ENCODE data around the gene CD180.
"Not testable (repeated sequence)": the region's sequence is repeated elsewhere in the genome, so short reads cannot be mapped to it uniquely, and the experiment has no call there.

CD180 gene

GRCh38 chr5:67187006-67187715, 9.4 kb downstream of the CD180 start:
- no peak for DNase-seq

- DNase-seq, result no peak
Observed at GRCh38 chr5:67183859-67184258, 12.7 kb downstream of the CD180 start.

DNA sequence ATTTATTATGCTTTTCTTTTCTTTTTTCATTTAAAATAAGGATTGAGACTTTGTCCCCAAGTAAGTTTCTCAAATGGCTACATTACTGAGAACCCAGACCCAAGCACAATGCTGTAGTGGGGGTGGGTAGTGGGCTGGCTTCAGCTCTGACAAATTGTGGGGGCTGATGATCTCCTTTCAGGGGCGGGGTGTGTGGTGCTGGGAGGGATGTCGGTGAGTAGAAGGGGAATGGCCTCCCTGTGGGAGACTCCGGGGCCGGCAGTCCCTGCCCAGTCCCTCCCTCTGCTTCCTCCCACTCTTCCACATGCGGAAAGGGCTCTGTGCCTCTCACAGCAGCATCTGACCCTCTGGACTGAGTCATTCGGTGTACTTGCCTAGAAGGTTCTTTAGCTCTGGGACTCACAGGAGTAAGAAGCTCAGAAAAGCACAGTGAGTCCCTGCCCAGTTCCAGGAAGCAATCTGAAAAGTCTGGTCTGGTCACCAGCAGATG, 14.3 kb downstream of the CD180 start:
- DNase-seq, result no peak

DNA sequence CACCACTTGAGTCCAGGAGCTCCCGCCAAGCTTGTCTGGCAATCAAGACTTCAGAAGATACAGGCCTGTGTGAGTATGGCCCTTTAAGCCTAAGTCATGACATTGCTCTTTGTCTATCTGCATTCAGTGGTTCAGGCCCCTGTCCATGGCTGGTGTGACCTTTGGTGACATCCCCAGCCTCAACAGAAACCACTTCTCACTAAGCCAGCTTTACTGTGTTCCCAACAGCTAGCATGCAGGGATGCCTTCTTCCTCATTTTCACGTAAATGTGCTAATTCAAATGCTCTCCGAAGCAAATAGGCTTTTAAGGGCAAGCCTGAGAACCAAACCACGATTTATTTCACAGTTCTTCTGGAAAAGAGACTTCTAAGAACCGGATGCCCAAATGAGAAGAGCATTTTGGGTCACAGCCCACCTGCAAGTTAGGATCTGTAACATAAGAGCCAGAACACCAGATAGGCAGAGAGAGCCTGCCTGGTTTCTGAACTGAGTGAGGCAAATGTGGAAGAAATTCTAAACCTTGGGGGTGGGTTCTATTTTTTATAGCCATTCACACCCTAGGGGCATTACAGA, 14.9 kb downstream of the CD180 start:
- DNase-seq, result no peak

GRCh38 chr5:67179697-67180361, 16.8 kb downstream of the CD180 start:
- DNase-seq, result no peak

- no peak for DNase-seq
Observed at GRCh38 chr5:67178966-67179365, 17.6 kb downstream of the CD180 start.

DNA sequence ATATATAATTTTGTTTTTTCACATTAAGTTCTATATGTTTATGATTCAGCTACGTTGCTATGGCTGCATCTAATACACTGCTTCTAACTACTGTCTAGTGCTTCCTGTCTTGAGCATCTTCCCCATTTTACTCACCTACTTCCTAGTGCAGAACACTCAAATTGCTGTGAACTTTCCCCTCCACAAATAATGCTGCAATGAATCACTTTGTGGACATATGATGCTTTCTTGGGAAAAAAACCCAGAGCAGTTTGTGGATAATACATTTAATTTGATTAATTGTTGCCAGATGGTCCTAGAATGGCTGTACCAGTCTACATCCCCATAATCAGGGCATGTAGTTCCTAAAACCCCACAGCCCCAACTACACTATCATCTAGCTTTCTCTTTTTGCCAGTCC, 18.5 kb downstream of the CD180 start:
- no peak for DNase-seq

DNA sequence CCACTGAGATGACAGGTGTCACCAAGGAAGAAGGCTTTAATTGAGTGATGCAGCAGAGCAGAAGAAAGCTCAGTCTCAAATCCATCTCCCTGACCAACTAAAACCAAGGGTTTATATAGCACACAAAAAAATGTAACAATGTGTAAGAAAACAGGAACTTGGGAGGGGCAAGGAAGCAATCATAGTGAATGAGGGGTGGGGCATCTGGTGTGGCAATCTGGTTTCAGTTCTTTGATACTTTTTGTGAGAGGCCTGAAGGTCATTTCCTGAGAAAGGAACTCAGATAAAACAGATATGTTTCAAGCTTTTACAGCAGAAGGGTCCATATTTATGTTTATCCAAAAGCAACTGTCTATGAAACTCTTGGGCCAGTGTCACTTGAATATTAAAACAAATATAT, 19.7 kb downstream of the CD180 start:
- DNase-seq, result no peak

DNA sequence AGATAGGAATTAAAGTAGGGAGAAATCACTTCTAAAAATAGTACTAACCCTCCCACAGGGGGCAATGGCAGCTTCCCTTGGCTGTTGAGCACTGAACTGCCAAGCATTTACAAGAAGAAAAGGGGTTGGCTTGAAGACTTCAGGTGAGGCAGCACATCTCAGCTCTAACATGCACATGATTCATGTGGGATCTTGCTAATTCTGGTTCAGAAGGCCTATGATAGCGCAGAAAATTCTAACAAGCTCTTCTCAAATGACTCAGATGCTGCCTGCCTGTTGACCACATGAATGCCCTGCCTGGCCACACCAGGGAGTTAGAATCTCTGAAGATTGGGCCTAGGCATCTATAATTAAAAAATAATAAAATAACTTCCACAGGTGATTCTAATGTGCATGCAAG, 22.6 kb downstream of the CD180 start:
- DNase-seq, result no peak

DNA sequence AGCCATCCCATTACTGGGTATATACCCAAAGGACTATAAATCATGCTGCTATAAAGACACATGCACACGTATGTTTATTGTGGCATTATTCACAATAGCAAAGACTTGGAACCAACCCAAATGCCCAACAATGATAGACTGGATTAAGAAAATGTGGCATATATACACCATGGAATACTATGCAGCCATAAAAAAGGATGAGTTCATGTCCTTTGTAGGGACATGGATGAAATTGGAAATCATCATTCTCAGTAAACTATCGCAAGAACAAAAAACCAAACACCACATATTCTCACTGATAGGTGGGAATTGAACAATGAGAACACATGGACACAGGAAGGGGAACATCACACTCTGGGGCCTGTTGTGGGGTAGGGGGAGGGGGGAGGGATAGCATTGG, 23.2 kb downstream of the CD180 start:
- not testable (repeated sequence) for DNase-seq

GRCh38 chr5:67170767-67171166, 25.8 kb downstream of the CD180 start:
- no peak for DNase-seq

DNA sequence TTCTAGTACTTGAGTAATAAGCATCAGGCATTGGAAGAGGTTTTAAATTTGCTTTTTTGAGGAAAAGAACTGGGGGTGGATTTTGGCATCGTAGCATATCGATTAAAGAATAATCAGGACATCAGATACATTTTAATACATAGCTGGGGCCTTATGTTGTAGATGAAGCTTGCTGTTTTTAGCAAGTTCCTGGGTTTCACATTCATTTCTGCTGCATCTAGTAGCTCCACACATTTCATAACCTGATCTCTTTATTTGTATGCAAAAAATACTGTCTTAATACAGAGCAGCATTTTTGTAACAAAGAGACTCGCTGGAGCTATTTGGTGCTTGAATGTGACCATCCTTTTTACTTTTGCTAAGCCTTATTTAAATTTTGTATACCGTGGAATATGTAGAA, 28.5 kb downstream of the CD180 start:
- DNase-seq, result no peak

- DNase-seq, result no peak
Observed at GRCh38 chr5:67166460-67167285, 29.9 kb downstream of the CD180 start.

DNA sequence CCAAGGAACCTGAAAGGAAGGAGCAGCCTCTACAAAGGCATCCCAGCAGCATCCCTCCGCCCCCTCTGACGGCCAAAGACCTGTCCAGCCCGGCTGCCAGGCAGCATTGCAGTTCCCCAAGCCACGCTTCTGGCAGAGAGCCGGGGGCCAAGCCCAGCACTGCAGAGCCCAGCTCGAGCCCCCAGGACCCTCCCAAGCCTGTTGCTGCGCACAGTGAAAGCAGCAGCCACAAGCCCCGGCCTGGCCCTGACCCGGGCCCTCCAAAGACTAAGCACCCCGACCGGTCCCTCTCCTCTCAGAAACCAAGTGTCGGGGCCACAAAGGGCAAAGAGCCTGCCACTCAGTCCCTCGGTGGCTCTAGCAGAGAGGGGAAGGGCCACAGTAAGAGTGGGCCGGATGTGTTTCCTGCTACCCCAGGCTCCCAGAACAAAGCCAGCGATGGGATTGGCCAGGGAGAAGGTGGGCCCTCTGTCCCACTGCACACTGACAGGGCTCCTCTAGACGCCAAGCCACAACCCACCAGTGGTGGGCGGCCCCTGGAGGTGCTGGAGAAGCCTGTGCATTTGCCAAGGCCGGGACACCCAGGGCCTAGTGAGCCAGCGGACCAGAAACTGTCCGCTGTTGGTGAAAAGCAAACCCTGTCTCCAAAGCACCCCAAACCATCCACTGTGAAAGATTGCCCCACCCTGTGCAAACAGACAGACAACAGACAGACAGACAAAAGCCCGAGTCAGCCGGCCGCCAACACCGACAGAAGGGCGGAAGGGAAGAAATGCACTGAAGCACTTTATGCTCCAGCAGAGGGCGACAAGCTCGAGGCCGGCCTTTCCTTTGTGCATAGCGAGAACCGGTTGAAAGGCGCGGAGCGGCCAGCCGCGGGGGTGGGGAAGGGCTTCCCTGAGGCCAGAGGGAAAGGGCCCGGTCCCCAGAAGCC, 30.8 kb downstream of the CD180 start:
- no peak for DNase-seq

DNA sequence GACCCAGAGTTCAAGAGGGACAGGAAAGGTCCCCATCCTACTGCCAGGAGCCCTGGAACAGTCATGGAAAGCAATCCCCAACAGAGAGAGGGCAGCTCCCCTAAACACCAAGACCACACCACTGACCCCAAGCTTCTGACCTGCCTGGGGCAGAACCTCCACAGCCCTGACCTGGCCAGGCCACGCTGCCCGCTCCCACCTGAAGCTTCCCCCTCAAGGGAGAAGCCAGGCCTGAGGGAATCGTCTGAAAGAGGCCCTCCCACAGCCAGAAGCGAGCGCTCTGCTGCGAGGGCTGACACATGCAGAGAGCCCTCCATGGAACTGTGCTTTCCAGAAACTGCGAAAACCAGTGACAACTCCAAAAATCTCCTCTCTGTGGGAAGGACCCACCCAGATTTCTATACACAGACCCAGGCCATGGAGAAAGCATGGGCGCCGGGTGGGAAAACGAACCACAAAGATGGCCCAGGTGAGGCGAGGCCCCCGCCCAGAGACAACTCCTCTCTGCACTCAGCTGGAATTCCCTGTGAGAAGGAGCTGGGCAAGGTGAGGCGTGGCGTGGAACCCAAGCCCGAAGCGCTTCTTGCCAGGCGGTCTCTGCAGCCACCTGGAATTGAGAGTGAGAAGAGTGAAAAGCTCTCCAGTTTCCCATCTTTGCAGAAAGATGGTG, 31.6 kb downstream of the CD180 start:
- DNase-seq, result no peak

DNA sequence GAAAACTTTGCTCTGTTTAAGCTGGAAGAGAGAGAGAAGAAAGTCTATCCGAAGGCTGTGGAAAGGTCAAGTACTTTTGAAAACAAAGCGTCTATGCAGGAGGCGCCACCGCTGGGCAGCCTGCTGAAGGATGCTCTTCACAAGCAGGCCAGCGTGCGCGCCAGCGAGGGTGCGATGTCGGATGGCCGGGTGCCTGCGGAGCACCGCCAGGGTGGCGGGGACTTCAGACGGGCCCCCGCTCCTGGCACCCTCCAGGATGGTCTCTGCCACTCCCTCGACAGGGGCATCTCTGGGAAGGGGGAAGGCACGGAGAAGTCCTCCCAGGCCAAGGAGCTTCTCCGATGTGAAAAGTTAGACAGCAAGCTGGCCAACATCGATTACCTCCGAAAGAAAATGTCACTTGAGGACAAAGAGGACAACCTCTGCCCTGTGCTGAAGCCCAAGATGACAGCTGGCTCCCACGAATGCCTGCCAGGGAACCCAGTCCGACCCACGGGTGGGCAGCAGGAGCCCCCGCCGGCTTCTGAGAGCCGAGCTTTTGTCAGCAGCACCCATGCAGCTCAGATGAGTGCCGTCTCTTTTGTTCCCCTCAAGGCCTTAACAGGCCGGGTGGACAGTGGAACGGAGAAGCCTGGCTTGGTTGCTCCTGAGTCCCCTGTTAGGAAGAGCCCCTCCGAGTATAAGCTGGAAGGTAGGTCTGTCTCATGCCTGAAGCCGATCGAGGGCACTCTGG, 32.6 kb downstream of the CD180 start:
- DNase-seq, result no peak

- no peak for DNase-seq
Observed at GRCh38 chr5:67163231-67163756, 33.3 kb downstream of the CD180 start.

DNA sequence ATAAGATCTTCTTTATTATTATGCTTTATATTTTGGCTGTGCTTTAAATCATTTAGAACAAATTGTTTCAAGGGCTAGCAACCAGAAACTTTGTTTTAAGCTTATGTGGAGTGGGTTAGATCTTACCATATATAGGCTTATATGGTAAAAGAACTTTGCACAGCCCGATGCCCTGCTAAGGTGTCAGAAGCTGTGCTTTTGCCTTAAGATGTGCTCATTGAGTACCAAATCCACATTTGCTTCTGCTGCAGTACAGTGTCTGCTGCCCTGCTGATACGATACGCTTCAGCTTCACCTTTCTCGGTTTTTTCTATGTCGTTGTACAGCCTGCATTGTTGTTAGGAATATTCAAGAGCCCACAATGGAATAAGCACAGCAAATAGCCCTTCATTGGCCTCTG, 34.8 kb downstream of the CD180 start:
- no peak for DNase-seq

DNA sequence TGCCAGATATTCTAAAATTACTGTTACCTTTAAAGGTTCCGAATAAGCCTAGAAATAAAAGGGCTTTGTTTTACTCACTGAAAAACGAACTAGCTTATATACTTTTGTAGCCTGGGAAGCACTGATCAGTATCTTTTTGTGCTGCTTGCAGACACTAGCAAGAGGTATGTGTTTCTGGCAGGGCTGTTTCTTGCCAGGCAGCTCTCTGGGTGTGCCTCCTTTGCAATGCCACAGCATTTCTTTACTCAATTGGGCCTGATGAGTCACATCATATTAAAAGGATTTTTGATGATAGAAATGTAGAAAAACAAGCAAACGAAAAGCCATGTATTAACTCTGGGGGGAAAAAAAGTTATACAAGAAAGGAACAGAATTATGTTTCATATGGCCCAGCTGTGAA, 35.6 kb downstream of the CD180 start:
- DNase-seq, result no peak

DNA sequence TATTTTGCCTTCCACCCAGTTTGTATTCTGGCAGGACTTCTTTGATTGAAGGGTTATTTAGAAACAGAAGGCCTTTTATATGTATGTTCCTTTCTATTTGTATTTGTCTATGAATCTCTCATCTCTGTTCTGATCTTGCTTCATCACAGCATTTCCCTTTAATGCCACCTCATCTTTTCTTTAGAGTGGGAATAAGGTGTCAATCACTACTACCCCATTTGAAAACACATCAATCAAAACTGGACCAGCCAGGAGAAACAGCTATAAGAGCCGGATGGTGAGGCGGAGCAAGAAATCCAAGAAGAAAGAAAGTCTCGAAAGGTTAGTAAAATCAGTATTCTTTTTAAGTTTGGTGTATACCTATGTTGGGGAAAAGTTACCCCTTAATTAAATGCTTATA, 36.3 kb downstream of the CD180 start:
- DNase-seq, result no peak
